Pulmonary artery endothelial cell (primary cell): Measurements from ENCODE around the gene FOXF2. TPM values are rescaled to one million over a fixed set of nuclear protein-coding genes. Genes with fewer than 3 reads are reported as not detected.

ENCODE experiments used
- total RNA-seq: library from RNA; depleted of rRNA; stranded (reverse); fragments of >200 nt; gene quantifications from 2 replicates; pipeline ENCODE4 v1.2.3, GENCODE V29; 2014

The FOXF2 gene
- total RNA-seq, 1 donor from 2014 or later = not detected

Other genes starting within 250 kb of the FOXF2 start
- not detected in 2 replicates for gene FOXQ1, start 77.5 kb upstream of the FOXF2 start, total RNA-seq
- 12.6 and 13.8 TPM in 2 replicates for gene FOXC1, start 220.3 kb downstream of the FOXF2 start, total RNA-seq